IMR-90 (cell line): ENCODE measurements around the gene KCNMB2. TPM values are rescaled to one million over a fixed set of nuclear protein-coding genes. Genes with fewer than 3 reads are reported as not detected.

Experiments
- ATAC-seq: fragments of 200-7000 bp; cut with Tn5 transposase; 2 replicates; pipeline ENCODE4 v1.9.1; 2020; ENCODE audit warnings: low read depth, mild to moderate bottlenecking, moderate library complexity
- BruUV-seq: library from RNA; stranded (reverse); fragments of 400-500 nt; replicated peaks from 2 replicates; lab custom pipeline; 2021; lab: Mats Ljungman, UMichigan
- CTCF ChIA-PET: fragments of 300-600 bp; formaldehyde crosslinking; extraction: SDS; loops from one replicate; lab custom pipeline; 2021; ENCODE audit warnings: antibody characterized with exemption; lab: Yijun Ruan, JAX
- POLR2A ChIA-PET: fragments of 300-600 bp; sonication (Branson Sonifier 250); formaldehyde crosslinking; loops from one replicate; lab custom pipeline; 2022; ENCODE audit warnings: antibody characterized with exemption; ENCODE audit not compliant: unreplicated experiment; lab: Charles Lee
- DNase-seq: peaks from one replicate; pipeline ENCODE4 v3.0.0; 2013
- H2AFZ ChIP-seq: replicated peaks from 2 replicates; pipeline ENCODE3; 2013; ENCODE audit warnings: low read length, mild to moderate bottlenecking; ENCODE audit not compliant: poor library complexity
- H2AK5ac ChIP-seq: 2 replicates; pipeline ENCODE4 v1.6.1; 2013; ENCODE audit warnings: low read depth, low read length, inconsistent platforms
- H2AK9ac ChIP-seq: replicated peaks from 2 replicates; pipeline ENCODE3; 2013; ENCODE audit warnings: mild to moderate bottlenecking, low read depth, low read length, moderate library complexity; ENCODE audit not compliant: poor library complexity
- H2BK120ac ChIP-seq: 2 replicates; pipeline ENCODE4 v1.6.1; 2013; ENCODE audit warnings: low read depth, low read length, inconsistent platforms
- H2BK15ac ChIP-seq: 3 replicates; pipeline ENCODE4 v1.6.1; 2013; ENCODE audit warnings: low read depth, low read length, inconsistent platforms
- H2BK20ac ChIP-seq: 2 replicates; pipeline ENCODE4 v1.6.1; 2013; ENCODE audit warnings: low read depth, mild to moderate bottlenecking, inconsistent platforms, low read length, moderate library complexity
- H2BK5ac ChIP-seq: 2 replicates; pipeline ENCODE4 v1.6.1; 2013; ENCODE audit warnings: mild to moderate bottlenecking, low read depth, low read length, inconsistent platforms; ENCODE audit not compliant: poor library complexity, severe bottlenecking
- H3K14ac ChIP-seq: replicated peaks from 2 replicates; pipeline ENCODE4 v1.6.1; 2013; ENCODE audit warnings: low read depth, low read length, inconsistent platforms
- H3K18ac ChIP-seq: 2 replicates; pipeline ENCODE4 v1.6.1; 2013; ENCODE audit warnings: low read depth, low read length, control low read depth
- H3K23ac ChIP-seq: 2 replicates; pipeline ENCODE4 v1.6.1; 2013; ENCODE audit warnings: low read depth, low read length, inconsistent platforms
- H3K27ac ChIP-seq: 2 replicates; pipeline ENCODE4 v1.5.1; 2013; ENCODE audit warnings: mild to moderate bottlenecking, control low read depth, low read length; ENCODE audit not compliant: insufficient read depth
- H3K27me3 ChIP-seq: 2 replicates; pipeline ENCODE4 v1.6.1; 2013; ENCODE audit warnings: low read length; ENCODE audit not compliant: control insufficient read depth, insufficient read depth
- H3K36me3 ChIP-seq: 2 replicates; pipeline ENCODE4 v1.6.1; 2013; ENCODE audit warnings: low read length, mixed read lengths; ENCODE audit not compliant: control insufficient read depth, insufficient read depth
- H3K4ac ChIP-seq: 2 replicates; pipeline ENCODE4 v1.6.1; 2013; ENCODE audit warnings: low read depth, low read length, inconsistent platforms
- H3K4me1 ChIP-seq: 2 replicates; pipeline ENCODE4 v1.6.1; 2013; ENCODE audit warnings: low read length, mixed read lengths; ENCODE audit not compliant: control insufficient read depth, insufficient read depth
- H3K4me2 ChIP-seq: 2 replicates; pipeline ENCODE4 v1.6.1; 2013; ENCODE audit warnings: low read depth, mild to moderate bottlenecking, control low read depth, low read length, moderate library complexity
- H3K4me3 ChIP-seq: 2 replicates; pipeline ENCODE4 v1.5.1; 2013; ENCODE audit warnings: low read depth, mild to moderate bottlenecking, control low read depth, low read length, moderate library complexity; ENCODE audit not compliant: insufficient read depth
- H3K56ac ChIP-seq: 2 replicates; pipeline ENCODE4 v1.6.1; 2013; ENCODE audit warnings: low read length, inconsistent platforms; ENCODE audit not compliant: insufficient read depth; ENCODE audit errors: extremely low read depth
- H3K79me1 ChIP-seq, 2 experiments: 2 replicates each; pipeline ENCODE4 v1.6.1; 2013; ENCODE audit warnings: low read length in 2 of 2, inconsistent platforms in 1 of 2, low read depth in 1 of 2
- H3K9ac ChIP-seq: 2 replicates; pipeline ENCODE4 v1.6.1; 2013; ENCODE audit warnings: low read depth, low read length, control low read depth
- H3K9me1 ChIP-seq: 2 replicates; pipeline ENCODE4 v1.6.1; 2013; ENCODE audit warnings: low read length, inconsistent platforms; ENCODE audit not compliant: insufficient read depth
- H3K9me3 ChIP-seq: 2 replicates; pipeline ENCODE4 v1.6.1; 2013; ENCODE audit warnings: low read length; ENCODE audit not compliant: control insufficient read depth, insufficient read depth
- H4K20me1 ChIP-seq: 2 replicates; pipeline ENCODE4 v1.6.1; 2013; ENCODE audit warnings: low read length, inconsistent platforms; ENCODE audit not compliant: insufficient read depth
- H4K5ac ChIP-seq: 2 replicates; pipeline ENCODE4 v1.6.1; 2013; ENCODE audit warnings: mild to moderate bottlenecking, low read depth, low read length, control low read depth
- H4K8ac ChIP-seq, 2 experiments: 2 replicates each; pipeline ENCODE4 v1.6.1; 2013; ENCODE audit warnings: low read depth in 2 of 2, low read length in 2 of 2, control low read depth in 1 of 2, inconsistent platforms in 1 of 2
- H4K91ac ChIP-seq: 2 replicates; pipeline ENCODE4 v1.6.1; 2013; ENCODE audit warnings: low read depth, low read length, inconsistent platforms; ENCODE audit not compliant: insufficient read depth
- BHLHE40 ChIP-seq: fragments of 150-350 bp; IDR thresholded peaks from 2 replicates; pipeline ENCODE4 v1.6.1; 2016; ENCODE audit warnings: mild to moderate bottlenecking, low read depth, low read length
- CEBPB ChIP-seq: IDR thresholded peaks from 2 replicates; pipeline ENCODE4 v1.6.1; 2012; ENCODE audit warnings: low read depth, low read length, improper control_type of control experiment
- CHD1 ChIP-seq: IDR thresholded peaks from 2 replicates; pipeline ENCODE4 v1.6.1; 2012; ENCODE audit warnings: low read depth, low read length, improper control_type of control experiment
- ELK1 ChIP-seq: fragments of 150-350 bp; IDR thresholded peaks from 2 replicates; pipeline ENCODE4 v1.6.1; 2016; ENCODE audit warnings: low read depth, mild to moderate bottlenecking, low read length, moderate library complexity, borderline replicate concordance
- FOS ChIP-seq: fragments of 150-350 bp; IDR thresholded peaks from 2 replicates; pipeline ENCODE4 v1.6.1; 2016; ENCODE audit warnings: low read depth, low read length
- MAFK ChIP-seq: IDR thresholded peaks from 2 replicates; pipeline ENCODE4 v1.6.1; 2012; ENCODE audit warnings: low read depth, low read length, improper control_type of control experiment
- MAZ ChIP-seq: IDR thresholded peaks from 2 replicates; pipeline ENCODE4 v1.6.1; 2012; ENCODE audit warnings: low read depth, mild to moderate bottlenecking, low read length, improper control_type of control experiment, moderate library complexity, borderline replicate concordance
- MXI1 ChIP-seq: IDR thresholded peaks from 2 replicates; pipeline ENCODE4 v1.6.1; 2012; ENCODE audit warnings: low read depth, mild to moderate bottlenecking, low read length, moderate library complexity, borderline replicate concordance
- NFE2L2 ChIP-seq: fragments of 150-350 bp; IDR thresholded peaks from 2 replicates; pipeline ENCODE4 v1.6.1; 2016; ENCODE audit warnings: low read depth, mild to moderate bottlenecking, low read length
- POLR2A ChIP-seq: IDR thresholded peaks from 2 replicates; pipeline ENCODE4 v1.6.1; 2012; ENCODE audit warnings: mild to moderate bottlenecking, low read depth, low read length
- RAD21 ChIP-seq: IDR thresholded peaks from 2 replicates; pipeline ENCODE4 v1.6.1; 2012; ENCODE audit warnings: low read length, improper control_type of control experiment
- RCOR1 ChIP-seq: IDR thresholded peaks from 2 replicates; pipeline ENCODE4 v1.6.1; 2012; ENCODE audit warnings: mild to moderate bottlenecking, low read length, improper control_type of control experiment; ENCODE audit not compliant: insufficient replicate concordance
- RFX5 ChIP-seq: IDR thresholded peaks from 2 replicates; pipeline ENCODE4 v1.8.0; 2012; ENCODE audit warnings: low read depth, mild to moderate bottlenecking, low read length, moderate library complexity
- SMC3 ChIP-seq: fragments of 150-350 bp; IDR thresholded peaks from 2 replicates; pipeline ENCODE4 v1.6.1; 2016; ENCODE audit warnings: low read depth, mild to moderate bottlenecking, antibody characterized with exemption, low read length, moderate library complexity
- USF2 ChIP-seq: fragments of 150-350 bp; IDR thresholded peaks from 2 replicates; pipeline ENCODE4 v1.6.1; 2017; ENCODE audit warnings: mild to moderate bottlenecking, antibody characterized with exemption, low read length, low read depth
- WGBS, 2 experiments: methylation state at CpG; one replicate each; pipeline versions ENCODE4 v1.1.5 to v1.1.7; 2013; ENCODE audit warnings: missing lambda C conversion rate in 2 of 2; ENCODE audit not compliant: insufficient read length in 1 of 2; ENCODE audit errors: extremely low coverage in 2 of 2; 5-methylcytosine and 5-hydroxymethylcytosine counted together
- dilution Hi-C: fragments of 300-500 bp; cut with HindIII; formaldehyde crosslinking; loops from one replicate; pipeline ENCODE4 v1.14.3; 2018; ENCODE audit warnings: low sequenced_read_pairs; ENCODE audit not compliant: unreplicated experiment
- in situ Hi-C: fragments of 300-500 bp; cut with MboI; formaldehyde crosslinking; loops from 3 replicates; pipeline ENCODE4 v1.14.3; 2019; ENCODE audit warnings: low sequenced_read_pairs, inconsistent platforms, mixed read lengths
- intact Hi-C: fragments of 100-400 bp; cut with micrococcal nuclease; formaldehyde crosslinking; loops from 2 replicates; pipeline ENCODE4 v1.10.0; 2022
- polyA plus RNA-seq, 3 experiments: library from polyadenylated mRNA; depleted of rRNA; stranded (reverse); fragments of >200 nt; gene quantifications; 2 replicates each; pipeline ENCODE4 v1.2.3, GENCODE V29; 2012; ENCODE audit warnings: low replicate concordance in 1 of 3
- total RNA-seq: library from RNA; depleted of rRNA; stranded (reverse); fragments of >200 nt; gene quantifications from 2 replicates; pipeline ENCODE4 v1.2.3, GENCODE V29; 2012
- TF ChIP-seq, protein P1 (sequence below): conservative IDR thresholded peaks from 2 replicates; pipeline ENCODE4 v1.5.1; 2012; ENCODE audit warnings: mild to moderate bottlenecking, low read depth, low read length, improper control_type of control experiment

The KCNMB2 gene
- total and polyA plus RNA-seq, 2 of the 4 experiments (the other 2 are of a cell fraction): not detected

- no peaks in the 10 kb centered on the region for H3K27me3 ChIP-seq
- dilution Hi-C loops (no loop called here), in situ Hi-C loops (no loop called here), intact Hi-C loops (no loop called here)
- H3K79me1 ChIP-seq: no peaks in the 10 kb centered on the region
- BruUV-seq: no TSS peak
- no peak overlapping the region for H3K56ac ChIP-seq
- no peak overlapping the region for H3K18ac ChIP-seq
- H3K9ac ChIP-seq: no peak overlapping the region
- H3K4ac ChIP-seq: no peak overlapping the region
- ChIA-PET CTCF (no interaction called here), POLR2A (no interaction called here)
- TF ChIP-seq RFX5 (no peak), CHD1 (no peak), RAD21 (no peak), USF2 (no peak), POLR2A (no peak), MAZ (no peak), ELK1 (no peak), NFE2L2 (no peak), CEBPB (no peak), RCOR1 (no peak), SMC3 (no peak), BHLHE40 (no peak), MXI1 (no peak), MAFK (no peak), FOS (no peak)
- TF ChIP-seq, protein P1, sequence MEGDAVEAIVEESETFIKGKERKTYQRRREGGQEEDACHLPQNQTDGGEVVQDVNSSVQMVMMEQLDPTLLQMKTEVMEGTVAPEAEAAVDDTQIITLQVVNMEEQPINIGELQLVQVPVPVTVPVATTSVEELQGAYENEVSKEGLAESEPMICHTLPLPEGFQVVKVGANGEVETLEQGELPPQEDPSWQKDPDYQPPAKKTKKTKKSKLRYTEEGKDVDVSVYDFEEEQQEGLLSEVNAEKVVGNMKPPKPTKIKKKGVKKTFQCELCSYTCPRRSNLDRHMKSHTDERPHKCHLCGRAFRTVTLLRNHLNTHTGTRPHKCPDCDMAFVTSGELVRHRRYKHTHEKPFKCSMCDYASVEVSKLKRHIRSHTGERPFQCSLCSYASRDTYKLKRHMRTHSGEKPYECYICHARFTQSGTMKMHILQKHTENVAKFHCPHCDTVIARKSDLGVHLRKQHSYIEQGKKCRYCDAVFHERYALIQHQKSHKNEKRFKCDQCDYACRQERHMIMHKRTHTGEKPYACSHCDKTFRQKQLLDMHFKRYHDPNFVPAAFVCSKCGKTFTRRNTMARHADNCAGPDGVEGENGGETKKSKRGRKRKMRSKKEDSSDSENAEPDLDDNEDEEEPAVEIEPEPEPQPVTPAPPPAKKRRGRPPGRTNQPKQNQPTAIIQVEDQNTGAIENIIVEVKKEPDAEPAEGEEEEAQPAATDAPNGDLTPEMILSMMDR: no peak
- no peak overlapping the region for H3K23ac ChIP-seq
- no peak overlapping the region for H2BK20ac ChIP-seq
- no peak overlapping the region for H2BK120ac ChIP-seq
- ATAC-seq: no peak
- H3K9me3 ChIP-seq: no peaks in the 10 kb centered on the region
- H4K8ac ChIP-seq: no peak overlapping the region
- H2AK9ac ChIP-seq: no peak overlapping the region
- H4K20me1 ChIP-seq: no peaks in the 10 kb centered on the region
- no peak overlapping the region for H2AK5ac ChIP-seq
- H3K36me3 ChIP-seq: no peaks in the 10 kb centered on the region
- H3K27ac ChIP-seq: no peak overlapping the region
- H4K91ac ChIP-seq: no peak overlapping the region
- no CpG with 5 or more reads among the region's 4 CpGs for WGBS, 2 experiments
- H2AFZ ChIP-seq: no peak overlapping the region
- H3K4me3 ChIP-seq: no peak overlapping the region
- no peaks in the 10 kb centered on the region for H3K9me1 ChIP-seq
- H3K14ac ChIP-seq: no peak overlapping the region
- H2BK15ac ChIP-seq: no peak overlapping the region
- H3K4me1 ChIP-seq: 0 out of 2 replicates have a peak, but pooled peaks cover 2% of the 10 kb centered on the region
- H2BK5ac ChIP-seq: no peak overlapping the region
- no peak overlapping the region for H4K5ac ChIP-seq
- DNase-seq: no peak
- H3K4me2 ChIP-seq: no peak overlapping the region
Observed at GRCh38 chr3:178665747-178666146, 129.5 kb downstream of the KCNMB2 start.
